Glomerular visceral epithelial cell (primary cell): ENCODE data around the gene REM1.
"Not testable (repeated sequence)": the region's sequence is repeated elsewhere in the genome, so short reads cannot be mapped to it uniquely, and the experiment has no call there.

ENCODE experiments used
- DNase-seq: peaks from one replicate; pipeline ENCODE4 v3.0.0-alpha.2; 2016; ENCODE audit errors: extremely low spot score

Gene REM1

GRCh38 chr20:31485450-31486339, 10.6 kb downstream of the REM1 start:
- peak; percentile 35 for DNase-seq

- DNase-seq: no peak
Measured at GRCh38 chr20:31488115-31488514, 13.0 kb downstream of the REM1 start.

- no peak for DNase-seq
Measured at GRCh38 chr20:31489152-31489551, 14.1 kb downstream of the REM1 start.

GRCh38 chr20:31490752-31491151, 15.7 kb downstream of the REM1 start:
- no peak for DNase-seq

GRCh38 chr20:31494131-31494530, 19.0 kb downstream of the REM1 start:
- DNase-seq: peak; percentile 30

- DNase-seq: peak; percentile 37
Measured at GRCh38 chr20:31496761-31497295, 21.7 kb downstream of the REM1 start.

GRCh38 chr20:31497838-31498540, 22.9 kb downstream of the REM1 start:
- no peak for DNase-seq

- no peak for DNase-seq
Measured at GRCh38 chr20:31500527-31500926, 25.4 kb downstream of the REM1 start.

GRCh38 chr20:31502884-31503673, 28.0 kb downstream of the REM1 start:
- DNase-seq: peak; percentile 82

- DNase-seq: no peak
Measured at GRCh38 chr20:31505903-31506302, 30.8 kb downstream of the REM1 start.

GRCh38 chr20:31508517-31509244, 33.6 kb downstream of the REM1 start:
- no peak for DNase-seq

- peak; percentile 96 for DNase-seq
Measured at GRCh38 chr20:31514154-31515071, 39.3 kb downstream of the REM1 start, which contains the start of gene HM13. HM13 (plus strand) TSS chr20:31514442; CDS start chr20:31514552, 110 bp downstream.

- no peak for DNase-seq
Measured at GRCh38 chr20:31515072-31515774, 40.1 kb downstream of the REM1 start.

GRCh38 chr20:31515775-31516107, 40.7 kb downstream of the REM1 start:
- DNase-seq: peak; percentile 28

GRCh38 chr20:31516166-31516565, 41.1 kb downstream of the REM1 start:
- DNase-seq: no peak

GRCh38 chr20:31516651-31517050, 41.6 kb downstream of the REM1 start:
- no peak for DNase-seq

- peak; percentile 76 for DNase-seq
Measured at GRCh38 chr20:31517373-31517772, 42.3 kb downstream of the REM1 start.

GRCh38 chr20:31521267-31521666, 46.2 kb downstream of the REM1 start:
- not testable (repeated sequence) for DNase-seq

- DNase-seq: no peak
Measured at GRCh38 chr20:31522731-31523130, 47.6 kb downstream of the REM1 start.
